Activated CD4-positive, CD25-positive, alpha-beta regulatory T cell treated with anti-CD3 and anti-CD28 coated beads, Interleukin-2, amount 50 U/mL, for 16 hours (primary cell): ENCODE measurements around the gene FGF22.
A peak's percentile ranks its signal among the peaks of the same experiment; 100 is the strongest.
"Not testable (repeated sequence)": the region's sequence is repeated elsewhere in the genome, so short reads cannot be mapped to it uniquely, and the experiment has no call there.

Experiments used
- DNase-seq: peaks from one replicate; pipeline ENCODE4 v3.0.0-alpha.2; 2020; ENCODE audit warnings: low read depth, low spot score

Gene FGF22

GRCh38 chr19:607301-608154 is 32.2 kb upstream of the FGF22 start:
- DNase-seq = no peak

GRCh38 chr19:608155-609003 is 31.3 kb upstream of the FGF22 start:
- DNase-seq = no peak

GRCh38 chr19:609004-609346 is 30.7 kb upstream of the FGF22 start:
- DNase-seq = no peak

GRCh38 chr19:610071-610800 is 29.4 kb upstream of the FGF22 start:
- no peak for DNase-seq

- DNase-seq = no peak
Measured at GRCh38 chr19:610801-611480, 28.7 kb upstream of the FGF22 start.

GRCh38 chr19:611481-611868 is 28.2 kb upstream of the FGF22 start:
- peak; percentile 36 for DNase-seq

- no peak for DNase-seq
Measured at GRCh38 chr19:612941-613340, 26.7 kb upstream of the FGF22 start.

- DNase-seq = no peak
Measured at GRCh38 chr19:613732-614567, 25.7 kb upstream of the FGF22 start.

GRCh38 chr19:615619-616018 is 24.1 kb upstream of the FGF22 start:
- no peak for DNase-seq

GRCh38 chr19:616062-616700 is 23.5 kb upstream of the FGF22 start:
- no peak for DNase-seq

- no peak for DNase-seq
Measured at GRCh38 chr19:616747-617526, 22.7 kb upstream of the FGF22 start.

GRCh38 chr19:617551-618246 is 22.0 kb upstream of the FGF22 start:
- no peak for DNase-seq

GRCh38 chr19:618247-618619 is 21.4 kb upstream of the FGF22 start:
- DNase-seq = no peak

GRCh38 chr19:618674-619285 is 20.9 kb upstream of the FGF22 start:
- DNase-seq = no peak

- no peak for DNase-seq
Measured at GRCh38 chr19:619286-620002, 20.2 kb upstream of the FGF22 start.

- no peak for DNase-seq
Measured at GRCh38 chr19:620166-620862, 19.4 kb upstream of the FGF22 start.

- DNase-seq = not testable (repeated sequence)
Measured at GRCh38 chr19:621191-621590, 18.5 kb upstream of the FGF22 start.
